ENCODE measurements around the gene ROR1. TPM values are rescaled to one million over a fixed set of nuclear protein-coding genes. Genes with fewer than 3 reads are reported as not detected.

ROR1 gene
- total RNA-seq, 1 experiment from 2014 or later = 2.7 TPM

GRCh38 chr1:64055310-64055709 is 281.5 kb downstream of the ROR1 start:
- H4K20me1 ChIP-seq (ENCODE audit: insufficient read depth) = no peaks in the 10 kb centered on the region
- H3K27ac ChIP-seq (ENCODE audit: low read depth, low read length) = no peak overlapping the region
- BruUV-seq (replicated peaks) = no TSS peak
- ChIA-PET POLR2A (no interaction called here), RAD21 (ENCODE audit: low non-redundant PET in 1 of 2, low total read pairs in 2 of 2, uncharacterized antibody in 2 of 2, unreplicated experiment in 2 of 2) (no interaction called here), CTCF (no interaction called here)
- no peak overlapping the region for H3K9ac ChIP-seq (ENCODE audit: low read length)
- no peaks in the 10 kb centered on the region for H3K79me2 ChIP-seq (ENCODE audit: insufficient read depth, low read length)
- TF ChIP-seq ATF3 (IDR thresholded peaks at IDR 0.05) (no peak), POLR2AphosphoS5 (IDR thresholded peaks at IDR 0.05; ENCODE audit: low read depth, low read length) (no peak), ZNF274 (IDR thresholded peaks at IDR 0.05; ENCODE audit: low read depth, low read length) (no peak), TCF7L2 (IDR thresholded peaks at IDR 0.05; ENCODE audit: borderline replicate concordance, extremely low read depth, insufficient read depth, insufficient read length) (no peak), SIN3A (IDR thresholded peaks at IDR 0.05; ENCODE audit: low read depth) (no peak), MAX (IDR thresholded peaks at IDR 0.05) (no peak), CEBPB (IDR thresholded peaks at IDR 0.05; ENCODE audit: low read depth) (no peak), ELF1 (IDR thresholded peaks at IDR 0.05; ENCODE audit: borderline replicate concordance, low read depth) (no peak), SRF (IDR thresholded peaks at IDR 0.05; ENCODE audit: low read depth) (no peak), CTCF (IDR thresholded peaks at IDR 0.05 in 2 of 3, conservative IDR thresholded peaks at IDR 0.05 in 1 of 3; ENCODE audit: borderline replicate concordance in 1 of 3, insufficient read depth in 1 of 3, low read depth in 2 of 3, low read length in 2 of 3) (no peak), POLR2A (IDR thresholded peaks at IDR 0.05; ENCODE audit: borderline replicate concordance, extremely low read depth, insufficient read depth, insufficient read length) (no peak), ZBTB33 (IDR thresholded peaks at IDR 0.05; ENCODE audit: extremely low read depth, insufficient replicate concordance, low read length) (no peak), REST (IDR thresholded peaks at IDR 0.05; ENCODE audit: low read depth) (no peak)
- no peak overlapping the region for H3K4me2 ChIP-seq (ENCODE audit: low read length)
- no peaks in the 10 kb centered on the region for H3K9me2 ChIP-seq (ENCODE audit: insufficient read depth)
- H3K36me3 ChIP-seq (ENCODE audit: control insufficient read depth in 1 of 2, insufficient read depth in 2 of 2, low read length in 2 of 2) = no peaks in the 10 kb centered on the region
- no peaks in the 10 kb centered on the region for H3K27me3 ChIP-seq (ENCODE audit: insufficient read depth, low read length)
- H3K9me3 ChIP-seq (ENCODE audit: control insufficient read depth in 1 of 2, insufficient read depth in 1 of 2, low read depth in 1 of 2, low read length in 2 of 2) = no peaks in the 10 kb centered on the region
- ATAC-seq (no peak), DNase-seq (ENCODE audit: low read depth, low spot score) (no peak)
- intact Hi-C loops (cut with micrococcal nuclease) = no loop called here
- no peak overlapping the region for H2AFZ ChIP-seq (ENCODE audit: low read depth, low read length, poor library complexity, severe bottlenecking)
- H3K4me3 ChIP-seq (replicated peaks in 1 of 2; ENCODE audit: low read depth in 1 of 2, low read length in 2 of 2) = no peak overlapping the region
- no peaks in the 10 kb centered on the region; a peak in 1 of 4 replicates for H3K4me1 ChIP-seq (ENCODE audit: control insufficient read depth in 1 of 2, insufficient read depth in 2 of 2, low read length in 2 of 2)

Data from HCT116 (cell line).